T-helper 1 cell (primary cell): ENCODE data around the gene SLC6A6.
"Not testable (repeated sequence)": the region's sequence is repeated elsewhere in the genome, so short reads cannot be mapped to it uniquely, and the experiment has no call there.

Experiments used
- DNase-seq, 5 donors: peaks; one replicate each; pipeline ENCODE4 v3.0.0-alpha.2; 2012 to 2020

The SLC6A6 gene

DNA sequence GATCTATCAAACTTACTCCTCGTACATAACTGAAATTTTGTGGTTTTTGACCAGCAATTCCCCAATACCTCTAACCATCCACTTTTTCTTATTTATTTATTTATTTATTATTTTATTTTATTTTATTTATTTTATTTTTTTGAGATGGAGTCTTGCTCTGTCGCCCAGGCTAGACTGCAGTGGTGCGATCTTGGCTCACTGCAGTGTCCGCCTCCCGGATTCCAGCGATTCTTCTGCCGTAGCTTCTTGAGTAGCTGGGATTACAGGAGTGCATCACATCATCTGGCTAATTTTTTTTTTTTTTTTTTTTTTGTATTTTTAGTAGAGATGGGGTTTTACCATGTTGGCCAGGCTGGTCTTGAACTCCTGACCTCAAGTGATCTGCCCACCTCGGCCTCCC lies 35.3 kb downstream of the SLC6A6 start:
- DNase-seq = not testable (repeated sequence)

DNA sequence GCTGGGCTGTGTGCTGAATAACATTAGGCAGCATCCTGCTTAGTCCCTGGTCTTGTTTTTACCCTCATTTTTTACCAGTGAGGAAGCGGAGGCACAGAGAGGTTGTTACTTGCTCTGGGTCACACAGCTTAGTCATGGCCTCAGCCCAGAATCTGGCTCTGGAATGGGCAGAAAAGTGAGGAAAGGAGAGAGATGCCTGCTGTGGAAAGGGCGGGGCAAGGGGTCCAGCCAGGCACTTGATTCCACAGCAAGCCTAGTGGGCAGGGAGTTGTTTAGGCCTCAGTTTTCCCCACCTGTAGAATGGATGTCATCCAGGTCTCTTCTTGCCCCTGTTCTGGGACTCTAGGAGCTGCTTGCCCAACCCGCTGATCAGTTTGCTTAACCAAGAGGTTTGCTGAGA lies 35.9 kb downstream of the SLC6A6 start:
- DNase-seq = no peak

DNA sequence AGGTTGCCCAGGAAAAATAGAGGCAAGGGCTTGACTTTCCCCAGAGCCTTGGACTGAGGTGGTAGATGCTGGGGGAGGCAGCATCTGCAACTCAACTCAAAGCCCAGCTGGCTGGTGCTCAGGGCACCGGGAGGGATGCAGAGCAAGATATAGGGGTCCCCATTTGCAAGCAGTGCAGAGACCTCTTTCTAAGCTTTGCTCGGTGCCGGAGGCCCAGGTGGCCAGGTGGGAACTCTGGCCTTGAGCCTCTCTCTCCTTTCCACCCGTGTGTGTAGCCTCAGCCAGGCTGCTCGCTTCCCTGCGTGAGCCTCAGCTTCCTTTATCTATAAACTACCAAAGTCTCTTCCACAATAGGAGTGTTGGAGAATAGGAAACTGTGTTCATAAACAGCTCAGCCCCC lies 36.5 kb downstream of the SLC6A6 start:
- no peak for DNase-seq

DNA sequence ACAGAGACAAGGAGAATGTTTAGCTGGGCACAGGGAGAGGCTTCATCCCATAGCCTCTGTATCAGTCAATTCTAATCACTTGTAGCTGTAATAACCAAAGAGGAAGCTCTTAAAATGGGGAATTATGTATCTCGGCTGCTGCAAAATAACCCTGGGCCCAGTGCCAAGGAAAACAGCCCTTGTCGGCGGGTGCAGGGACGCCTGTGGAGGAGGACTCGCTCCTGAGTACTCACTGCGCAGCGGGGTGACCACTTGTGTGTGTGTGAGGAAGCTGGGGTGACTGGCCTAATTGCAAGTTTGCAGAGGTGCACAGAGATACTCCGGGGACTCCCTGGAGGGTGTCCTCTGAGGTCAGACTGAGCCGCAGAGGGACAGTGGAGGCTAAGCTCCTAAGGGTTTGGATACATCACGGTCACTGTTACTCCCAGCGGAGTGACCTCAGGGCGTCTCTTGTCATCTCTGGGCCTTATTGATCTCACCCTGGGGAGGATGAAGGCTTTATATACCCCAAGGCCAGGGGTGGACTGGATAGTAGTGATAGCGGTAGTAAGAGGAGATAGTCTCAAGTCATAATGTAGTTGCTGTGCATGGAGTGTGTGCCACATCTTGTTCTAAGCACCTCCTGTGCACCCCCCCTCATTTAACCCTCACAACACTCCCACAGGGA lies 37.2 kb downstream of the SLC6A6 start:
- no peak for DNase-seq

DNA sequence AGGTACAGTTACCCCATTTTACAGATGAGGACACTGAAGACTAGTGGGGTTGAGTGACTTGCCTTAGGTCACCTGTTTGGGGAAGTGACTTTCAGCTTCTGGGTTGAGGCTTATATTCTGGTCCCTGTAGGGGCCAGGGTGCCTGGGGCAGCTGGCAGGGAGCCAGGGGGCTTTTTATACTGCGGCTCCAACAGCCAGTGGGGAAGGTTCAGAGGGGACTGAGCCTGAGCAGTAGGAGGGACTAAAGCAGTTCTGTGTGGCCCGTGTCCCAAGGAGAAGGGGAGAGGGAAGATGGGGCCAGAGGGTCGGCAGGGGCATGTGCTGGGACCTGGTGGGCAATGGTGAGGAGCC lies 37.7 kb downstream of the SLC6A6 start:
- DNase-seq = no peak

DNA sequence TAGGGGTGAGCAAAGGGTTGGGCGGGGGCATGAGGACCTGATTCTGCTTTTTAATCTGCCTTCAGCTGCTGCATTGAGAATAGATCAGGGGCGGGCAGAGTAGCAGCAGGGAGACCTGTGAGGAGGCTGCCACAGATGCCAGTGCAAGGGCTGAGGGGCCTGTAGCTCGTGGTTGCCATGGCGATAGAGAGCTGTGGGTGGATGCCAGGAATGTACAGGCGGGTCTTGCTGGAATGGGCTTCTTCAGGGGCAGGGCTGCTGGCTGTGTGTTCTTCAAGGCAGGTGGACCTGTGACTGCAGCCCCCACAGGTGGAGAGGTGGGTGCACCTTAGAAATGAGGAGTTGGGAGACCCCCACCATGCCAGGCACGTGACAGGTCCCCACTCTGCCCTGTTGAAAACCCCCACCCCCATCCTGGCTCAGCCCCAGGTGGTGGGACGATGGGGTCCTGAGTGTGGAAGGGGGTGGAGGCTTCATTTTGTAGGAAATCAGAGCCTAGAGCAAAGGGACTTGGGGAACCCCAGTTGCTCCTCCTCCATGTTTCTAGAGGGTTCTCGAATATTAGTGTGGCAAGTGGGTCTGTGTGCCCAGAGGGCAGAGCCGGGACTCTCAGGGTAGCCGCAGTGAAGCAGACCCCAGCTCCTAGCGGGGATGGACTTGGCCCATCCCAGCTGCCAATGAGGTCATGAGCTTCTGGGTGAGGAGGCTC lies 38.3 kb downstream of the SLC6A6 start:
- no peak for DNase-seq

DNA sequence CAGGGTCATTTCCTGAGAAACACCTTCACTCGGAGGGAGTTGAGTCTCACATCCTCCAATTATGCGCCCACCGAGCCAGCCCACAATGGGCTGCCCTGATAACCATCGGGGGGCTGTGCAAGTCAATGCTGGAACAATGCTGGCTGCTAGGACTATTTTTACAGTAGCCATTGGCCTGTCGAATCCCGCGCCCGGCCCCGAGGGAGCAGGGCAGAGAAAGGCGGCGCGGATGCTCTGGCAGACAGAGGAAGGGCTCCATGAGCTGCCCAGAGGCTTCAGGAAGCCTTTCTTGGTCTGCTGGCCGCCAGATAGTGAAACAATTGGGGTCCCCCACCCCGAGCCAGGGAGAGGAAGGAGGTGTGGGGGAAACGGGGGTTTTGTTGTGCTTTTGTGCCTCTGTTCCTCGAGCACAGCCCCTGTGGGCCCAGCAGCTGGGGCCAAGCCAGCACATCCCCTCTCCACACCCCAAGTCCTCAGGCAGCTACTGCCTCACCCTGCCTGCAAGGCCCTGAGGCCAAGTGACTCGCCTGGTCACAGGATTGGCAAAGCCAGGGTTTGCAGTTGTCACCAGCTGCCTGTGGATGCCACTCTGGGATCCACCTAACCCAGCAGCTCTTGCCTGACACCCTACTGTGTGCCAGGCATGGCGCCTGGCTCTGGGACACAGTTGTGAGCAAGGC lies 39.0 kb downstream of the SLC6A6 start:
- DNase-seq = no peak

DNA sequence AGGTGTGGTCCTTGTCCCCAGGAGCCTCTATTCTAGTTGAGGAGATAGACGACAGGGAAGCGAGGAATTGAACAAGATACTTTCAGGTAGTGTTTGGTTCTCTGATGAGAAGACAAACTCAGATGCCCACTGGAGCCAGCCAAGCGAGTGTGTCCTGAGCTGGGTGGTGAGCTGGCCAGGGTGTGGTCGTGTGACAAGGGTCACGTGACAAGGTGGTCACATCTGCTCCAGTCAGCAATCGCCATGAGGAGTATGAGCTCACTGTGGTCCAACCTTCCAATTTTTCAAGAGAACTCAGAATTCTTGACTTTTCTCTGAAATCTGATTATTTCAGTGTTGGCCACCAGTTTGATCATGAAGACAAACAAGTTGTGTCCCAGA lies 39.5 kb downstream of the SLC6A6 start:
- no peak for DNase-seq

DNA sequence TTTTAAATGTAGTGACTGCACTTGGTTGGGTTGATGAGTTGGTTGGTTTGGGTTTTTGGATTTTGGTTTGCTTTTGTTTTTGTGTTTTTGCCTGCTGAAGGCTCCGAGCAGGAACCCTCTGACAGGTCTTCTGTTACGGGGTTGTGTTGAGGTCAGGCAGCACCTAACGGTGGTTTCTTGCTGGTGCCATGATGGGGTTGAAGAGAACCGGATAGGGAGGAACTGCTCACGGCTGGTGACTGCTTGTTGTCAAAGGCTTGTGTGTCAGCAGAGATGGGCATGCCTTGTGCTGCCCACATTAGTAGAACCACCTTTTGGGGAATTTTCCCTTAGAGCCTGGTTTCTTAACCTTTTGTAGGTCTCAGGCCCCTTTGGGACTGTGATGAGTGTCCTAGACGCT lies 42.0 kb downstream of the SLC6A6 start:
- DNase-seq = no peak

DNA sequence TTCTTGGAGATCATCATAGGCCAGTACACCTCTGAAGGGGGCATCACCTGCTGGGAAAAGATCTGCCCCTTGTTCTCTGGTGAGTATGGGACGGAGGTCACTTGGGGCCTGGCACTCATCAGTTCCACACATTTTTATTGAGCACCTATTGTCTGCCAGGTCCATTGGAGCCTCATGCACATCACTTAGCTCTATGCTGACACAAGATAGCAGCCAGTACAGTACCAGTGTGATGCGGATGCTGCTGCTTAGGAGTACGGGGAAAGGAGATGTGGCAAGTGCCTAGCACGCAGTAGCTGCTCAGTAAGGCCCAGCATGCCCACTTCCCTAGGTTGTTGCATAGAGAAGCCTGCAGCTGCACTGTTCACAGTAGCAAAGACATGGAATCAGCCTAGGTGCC lies 43.4 kb downstream of the SLC6A6 start:
- DNase-seq = no peak

DNA sequence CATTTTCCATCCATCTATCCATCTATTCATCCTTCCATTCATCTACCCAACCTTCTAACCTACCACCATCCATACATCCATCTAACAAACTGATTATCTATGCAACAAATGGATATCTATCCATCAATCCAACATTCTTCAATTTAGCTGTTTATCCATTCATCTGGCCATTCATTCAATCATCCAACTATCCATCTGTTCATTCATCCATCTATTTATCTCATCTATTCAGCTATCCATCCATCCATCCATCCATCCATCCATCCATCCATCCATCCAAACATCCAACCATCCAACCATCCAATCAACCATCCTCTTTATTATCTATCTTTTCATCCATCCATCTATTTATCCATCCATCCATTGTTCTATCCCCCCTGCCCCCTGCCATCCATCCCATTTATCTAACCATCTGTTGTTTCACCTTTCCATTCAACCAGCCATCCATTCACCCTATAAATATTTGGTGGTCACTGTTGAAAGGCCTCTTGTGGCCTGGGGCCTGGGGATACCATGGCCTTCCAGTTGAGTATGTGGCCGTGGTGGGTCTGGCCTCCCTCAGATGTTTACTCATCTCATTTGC lies 44.7 kb downstream of the SLC6A6 start:
- DNase-seq = no peak

DNA sequence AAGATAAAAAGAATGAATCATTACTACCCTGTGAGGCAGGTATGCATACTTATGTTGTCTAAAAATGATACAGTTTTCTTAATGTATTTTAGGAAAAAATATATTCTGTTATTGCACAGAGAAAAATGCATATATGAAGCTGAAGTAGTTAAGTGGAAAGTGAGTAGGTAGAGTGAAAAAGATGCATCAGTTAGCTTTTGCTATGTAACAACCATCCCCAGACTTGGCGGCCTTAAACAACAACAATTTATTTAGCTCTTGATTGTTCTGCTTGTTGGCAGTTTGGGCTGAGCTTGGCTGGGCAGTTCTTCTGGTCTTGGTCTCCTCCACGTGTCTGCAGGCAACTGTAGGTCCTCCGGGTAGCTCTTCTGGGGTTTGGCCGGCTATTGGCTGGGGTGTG lies 45.7 kb downstream of the SLC6A6 start:
- no peak for DNase-seq

DNA sequence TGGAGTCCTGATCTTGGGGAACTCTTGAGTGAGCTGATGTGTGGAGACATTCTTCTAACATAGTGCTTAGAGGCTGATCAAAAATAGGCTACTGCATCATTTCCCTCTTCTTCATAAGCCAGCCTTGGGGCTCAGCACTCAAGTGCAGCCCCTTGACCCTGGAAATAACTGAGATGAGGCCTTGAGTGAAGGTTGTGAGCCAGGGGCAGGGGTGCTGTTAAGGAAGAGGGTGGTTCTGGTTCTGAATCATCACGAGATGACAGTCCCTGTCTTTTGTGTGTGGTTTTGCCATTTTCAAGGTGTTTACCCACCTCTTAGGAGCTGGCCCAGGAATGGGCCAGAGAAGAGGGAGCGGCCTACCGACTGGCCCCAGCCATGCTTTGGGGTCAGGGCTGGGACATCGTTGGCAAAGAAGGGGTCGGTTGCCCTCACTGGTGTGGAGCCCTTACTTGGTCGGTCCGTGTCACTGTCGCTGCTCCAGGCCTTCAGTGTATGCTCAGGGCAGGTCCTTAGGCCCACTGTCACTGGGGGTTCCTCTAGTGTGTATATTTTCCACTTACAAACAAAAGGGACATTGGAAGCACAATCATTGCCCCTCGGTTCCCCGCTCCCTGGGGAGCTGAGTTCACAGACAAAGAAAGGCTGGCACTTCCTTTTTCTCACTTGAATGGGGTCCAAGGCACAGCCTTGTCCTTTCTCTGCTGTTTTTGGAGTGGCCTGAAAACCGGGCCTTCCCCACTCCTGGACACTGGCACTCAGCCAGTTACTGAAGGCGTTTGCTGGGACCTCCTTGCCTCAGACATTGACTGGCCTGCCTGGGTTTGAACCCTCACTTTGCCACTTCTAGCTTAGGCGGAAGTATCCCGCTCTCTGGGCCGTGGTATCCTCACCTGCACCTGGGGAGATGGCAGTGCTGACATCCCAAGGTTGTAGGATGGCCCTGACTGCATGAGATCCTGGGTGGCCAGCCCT lies 46.6 kb downstream of the SLC6A6 start:
- DNase-seq = no peak

DNA sequence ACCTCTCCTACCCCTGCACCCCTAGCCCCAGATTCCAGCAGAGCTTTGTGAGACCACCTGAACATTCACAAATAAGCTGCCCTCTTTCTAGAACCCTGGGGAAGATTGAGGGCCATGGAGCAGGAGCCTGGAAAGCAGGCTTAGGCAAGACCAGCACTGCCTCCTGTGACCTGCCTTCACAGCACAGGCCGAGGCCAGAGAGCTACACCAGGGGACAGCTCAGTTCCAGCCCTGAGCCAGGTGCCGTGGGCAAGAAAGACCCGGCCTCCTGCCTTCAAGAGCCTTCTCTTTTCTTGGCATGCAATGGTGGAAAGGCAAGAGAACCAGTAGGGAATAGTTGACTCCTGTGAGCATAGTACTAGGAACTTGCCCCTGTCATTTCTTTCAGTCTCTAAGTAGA lies 48.1 kb downstream of the SLC6A6 start:
- no peak for DNase-seq

DNA sequence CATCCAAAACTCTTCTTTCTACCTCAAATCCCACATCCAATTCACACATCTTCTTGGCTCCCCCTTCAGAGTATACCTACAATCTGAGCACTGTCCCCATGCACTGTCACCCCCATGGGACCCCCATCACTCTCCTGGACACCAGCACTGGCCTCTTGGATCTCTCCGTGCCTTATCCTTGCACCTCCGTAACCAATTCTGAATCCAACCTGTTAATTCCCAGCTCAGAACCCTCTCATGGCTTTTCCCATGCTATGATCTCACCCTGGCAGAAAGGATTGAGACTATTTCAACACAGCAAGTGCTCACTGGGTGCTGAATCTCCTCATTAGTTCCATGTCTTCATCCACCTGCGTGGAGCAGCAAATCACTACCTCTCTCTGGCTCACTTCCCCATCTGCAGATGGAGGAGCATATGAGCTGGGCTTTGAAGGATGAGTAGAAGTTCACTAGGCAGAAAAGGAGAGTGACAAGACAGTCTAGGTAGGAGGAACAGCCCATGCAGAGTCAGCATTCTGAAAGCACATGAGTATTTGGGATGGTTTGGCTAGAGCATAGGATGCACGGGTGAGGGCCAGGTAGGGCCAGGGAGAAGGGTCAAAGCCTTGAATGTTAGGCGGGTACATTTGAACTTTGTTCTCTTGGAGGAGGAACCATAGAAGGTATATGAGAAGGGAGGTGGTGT lies 48.7 kb downstream of the SLC6A6 start:
- no peak for DNase-seq

DNA sequence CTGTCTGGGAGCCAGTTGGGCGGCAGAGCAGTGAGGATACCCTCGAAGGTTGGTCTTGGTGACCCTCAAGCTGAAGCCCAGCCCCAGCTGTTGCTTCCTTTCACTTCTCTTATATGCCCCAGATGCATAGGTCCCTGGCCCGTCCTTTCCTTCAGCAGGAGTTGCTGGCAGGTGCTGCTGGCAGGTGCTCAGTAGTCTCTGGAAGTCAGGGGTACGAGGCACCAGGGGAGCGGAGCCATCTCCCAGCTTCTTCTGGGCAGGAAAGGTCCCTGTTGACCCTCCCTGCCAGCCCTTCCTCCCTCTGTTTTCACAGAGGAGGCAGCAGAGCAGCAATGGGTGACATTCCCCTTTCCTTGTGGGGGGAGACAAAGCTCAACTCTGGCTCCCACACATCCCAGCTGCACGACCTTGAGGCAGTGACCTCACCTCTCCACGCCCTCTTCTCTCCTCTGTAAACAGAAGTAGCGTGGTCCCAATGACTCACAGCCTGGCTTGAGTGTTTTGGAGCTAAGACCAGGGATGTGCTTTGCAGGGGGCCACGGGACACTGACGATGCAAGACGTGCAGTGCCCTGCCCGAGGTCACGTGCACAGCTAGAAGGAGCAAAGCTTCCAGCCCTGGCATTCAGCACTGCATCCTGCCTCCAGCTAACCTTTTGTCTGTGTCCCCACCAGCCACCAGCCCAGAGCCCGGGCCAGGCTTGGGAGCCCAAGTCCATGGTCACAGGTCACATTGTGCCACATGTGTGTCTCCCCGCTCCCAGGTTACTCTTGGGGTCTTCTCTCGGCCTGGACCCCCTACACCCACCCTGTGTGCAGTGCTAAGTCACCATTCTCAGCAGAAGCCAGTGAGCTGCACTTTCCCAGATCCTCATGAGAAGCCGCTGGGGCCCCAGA lies 49.7 kb downstream of the SLC6A6 start:
- no peak for DNase-seq

DNA sequence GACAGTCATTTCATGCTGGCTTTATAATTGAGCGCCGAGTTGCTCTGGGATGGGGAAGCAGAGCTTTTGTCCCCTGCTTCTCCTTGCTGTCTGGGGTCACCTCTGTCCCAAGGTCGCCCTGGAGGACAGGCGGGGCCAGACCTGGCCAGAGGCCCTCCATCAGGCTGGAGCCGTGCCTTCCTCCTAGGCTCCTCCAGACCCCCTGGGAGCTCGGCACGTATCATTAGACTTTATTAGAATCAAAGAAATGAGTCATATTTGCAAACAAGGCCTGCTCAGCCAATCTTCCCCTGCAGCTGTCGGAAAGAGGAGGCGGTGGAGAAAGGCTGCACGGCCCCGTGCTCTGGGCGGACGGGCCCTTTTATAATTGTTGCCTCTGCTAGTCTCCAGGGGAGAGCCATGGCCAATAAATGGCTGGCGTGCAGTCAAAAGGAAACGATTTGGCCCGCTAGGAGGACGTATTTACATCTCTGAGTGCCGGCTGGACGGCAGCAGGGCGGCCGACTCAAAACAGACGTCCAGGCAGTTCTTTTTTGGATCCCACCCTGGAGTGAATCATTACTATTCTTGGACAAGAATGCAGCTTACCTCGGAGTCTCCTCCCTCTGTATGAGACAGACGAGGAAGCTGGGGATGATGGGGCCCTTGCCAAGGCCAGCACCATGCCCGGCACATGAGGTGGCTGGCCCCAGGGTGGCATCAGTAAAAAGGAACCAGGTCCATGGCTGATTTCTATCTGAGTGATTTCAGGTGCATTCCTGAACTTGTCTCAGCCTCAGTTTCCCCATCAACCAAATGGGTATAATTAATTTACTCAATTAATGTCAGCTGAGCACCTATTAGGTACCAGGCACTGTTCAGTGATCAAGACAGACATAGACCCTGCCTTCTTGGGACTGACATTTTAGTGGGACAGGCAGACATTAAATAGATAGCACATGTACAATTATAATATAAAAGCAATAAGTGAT lies 50.6 kb downstream of the SLC6A6 start:
- no peak for DNase-seq

DNA sequence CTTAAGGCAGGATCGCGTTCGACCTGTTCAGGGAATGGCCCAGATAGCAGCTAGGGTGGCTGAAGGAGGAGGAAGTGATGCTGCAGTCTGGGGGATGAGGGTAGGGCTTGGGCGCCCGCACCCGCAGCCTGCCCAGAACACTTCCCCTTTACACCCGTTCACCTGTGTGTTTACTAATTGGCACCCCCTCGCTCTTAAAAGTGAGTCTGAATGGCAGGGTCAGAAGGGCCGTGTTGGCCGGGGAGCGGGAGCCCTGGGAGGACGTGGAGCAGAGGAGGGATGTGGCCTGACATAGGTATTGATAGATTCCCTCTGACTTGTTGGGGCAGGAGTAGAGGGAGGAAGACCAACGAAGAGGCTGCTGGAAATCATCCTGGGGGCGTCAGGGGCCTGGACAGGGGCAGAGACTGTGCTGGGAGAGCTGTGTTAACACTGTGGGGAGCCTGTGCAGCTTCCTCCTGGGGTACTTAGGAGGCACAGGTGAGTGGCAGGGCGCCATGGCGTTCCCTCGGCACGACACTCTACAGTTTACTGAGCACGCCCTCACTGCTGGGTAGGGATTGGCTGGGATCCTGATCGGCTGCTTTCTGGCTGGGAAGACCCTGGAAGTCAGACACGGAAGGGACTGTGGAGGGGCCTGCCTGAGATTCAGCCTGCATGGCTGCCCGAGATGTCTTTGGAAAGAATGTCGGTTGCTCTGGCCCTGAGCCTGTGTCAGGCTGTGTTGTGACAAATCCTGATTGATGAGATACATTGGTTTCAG lies 51.7 kb downstream of the SLC6A6 start:
- no peak for DNase-seq
